Activated T-helper 1 cell treated with anti-CD3 and anti-CD28 coated beads, Interleukin-2, amount 50 U/mL, for 16 hours (primary cell): ENCODE data around the gene SPHK2.
"Not testable (repeated sequence)": the region's sequence is repeated elsewhere in the genome, so short reads cannot be mapped to it uniquely, and the experiment has no call there.

ENCODE experiments used
- DNase-seq, 2 donors: peaks; one replicate each; pipeline ENCODE4 v3.0.0-alpha.2; 2020; ENCODE audit warnings: low read depth in 1 of 2, low spot score in 1 of 2

Gene SPHK2

GRCh38 chr19:48656840-48657474, 37.7 kb downstream of the SPHK2 start:
- no peak for DNase-seq

GRCh38 chr19:48657828-48658227, 38.5 kb downstream of the SPHK2 start:
- DNase-seq: not testable (repeated sequence)

GRCh38 chr19:48658483-48658882, 39.2 kb downstream of the SPHK2 start:
- DNase-seq: no peak

GRCh38 chr19:48659768-48660167, 40.5 kb downstream of the SPHK2 start:
- DNase-seq: no peak

GRCh38 chr19:48660852-48661710, 41.8 kb downstream of the SPHK2 start:
- peak; percentile 38 to 51 for DNase-seq

GRCh38 chr19:48661711-48662090, 42.4 kb downstream of the SPHK2 start:
- no peak for DNase-seq

- DNase-seq: no peak
Observed at GRCh38 chr19:48663667-48664066, 44.4 kb downstream of the SPHK2 start.

GRCh38 chr19:48664476-48664875, 45.2 kb downstream of the SPHK2 start:
- DNase-seq: no peak

GRCh38 chr19:48665786-48666185, 46.5 kb downstream of the SPHK2 start:
- DNase-seq: no peak

GRCh38 chr19:48668332-48668731, 49.0 kb downstream of the SPHK2 start:
- DNase-seq: no peak

GRCh38 chr19:48668761-48669160, 49.5 kb downstream of the SPHK2 start:
- no peak for DNase-seq

GRCh38 chr19:48669903-48670668, 50.8 kb downstream of the SPHK2 start:
- no peak for DNase-seq

- DNase-seq: no peak
Observed at GRCh38 chr19:48670699-48671445, 51.6 kb downstream of the SPHK2 start.

- no peak for DNase-seq
Observed at GRCh38 chr19:48671446-48671995, 52.2 kb downstream of the SPHK2 start.

GRCh38 chr19:48672994-48673393, 53.7 kb downstream of the SPHK2 start, which contains the start of gene NTN5:
Gene NTN5, minus strand, starts transcription at chr19:48673017. Its CDS starts 2,031 bp downstream, at chr19:48670986.
- no peak for DNase-seq

GRCh38 chr19:48673436-48674100, 54.3 kb downstream of the SPHK2 start:
- DNase-seq: no peak

- DNase-seq: no peak
Observed at GRCh38 chr19:48674216-48674809, 55.0 kb downstream of the SPHK2 start.

- DNase-seq: peak; percentile 42 to 50
Observed at GRCh38 chr19:48674921-48675824, 55.9 kb downstream of the SPHK2 start.

- no peak for DNase-seq
Observed at GRCh38 chr19:48676487-48676886, 57.2 kb downstream of the SPHK2 start.
